H9 (cell line): ENCODE measurements around the gene SEC62. TPM values are rescaled to one million over a fixed set of nuclear protein-coding genes. Genes with fewer than 3 reads are reported as not detected.

ENCODE experiments used
- DNase-seq: peaks from one replicate; pipeline ENCODE4 v3.0.0-alpha.2; 2017
- H2AFZ ChIP-seq: one replicate; pipeline ENCODE4 v1.6.1; 2013; ENCODE audit warnings: mild to moderate bottlenecking, low read length, control low read depth, moderate library complexity
- H2AK5ac ChIP-seq: 2 replicates; pipeline ENCODE4 v1.6.1; 2013; ENCODE audit warnings: low read length, control low read depth, mixed read lengths; ENCODE audit not compliant: insufficient read length
- H2BK120ac ChIP-seq: one replicate; pipeline ENCODE4 v1.6.1; 2013; ENCODE audit warnings: low read depth, mild to moderate bottlenecking, low read length, control low read depth, inconsistent platforms; ENCODE audit not compliant: poor library complexity, severe bottlenecking
- H2BK12ac ChIP-seq: 2 replicates; pipeline ENCODE4 v1.6.1; 2013; ENCODE audit warnings: low read length, control low read depth, mixed read lengths, low read depth; ENCODE audit not compliant: insufficient read length
- H2BK15ac ChIP-seq: 2 replicates; pipeline ENCODE4 v1.6.1; 2013; ENCODE audit warnings: low read depth, low read length, control low read depth
- H2BK20ac ChIP-seq: one replicate; pipeline ENCODE4 v1.6.1; 2013; ENCODE audit warnings: low read depth, mild to moderate bottlenecking, low read length, control low read depth, inconsistent platforms; ENCODE audit not compliant: poor library complexity, severe bottlenecking
- H2BK5ac ChIP-seq: 2 replicates; pipeline ENCODE4 v1.6.1; 2013; ENCODE audit warnings: low read length, control low read depth, mixed read lengths; ENCODE audit not compliant: insufficient read length
- H3K14ac ChIP-seq: 2 replicates; pipeline ENCODE4 v1.6.1; 2013; ENCODE audit warnings: low read length, control low read depth; ENCODE audit not compliant: insufficient read depth
- H3K18ac ChIP-seq: 2 replicates; pipeline ENCODE4 v1.6.1; 2013; ENCODE audit warnings: low read depth, mild to moderate bottlenecking, mixed read lengths, low read length, control low read depth; ENCODE audit not compliant: insufficient read length
- H3K23ac ChIP-seq: 2 replicates; pipeline ENCODE4 v1.6.1; 2013; ENCODE audit warnings: low read length, control low read depth, mixed read lengths, low read depth; ENCODE audit not compliant: insufficient read length
- H3K23me2 ChIP-seq: 2 replicates; pipeline ENCODE4 v1.6.1; 2013; ENCODE audit warnings: low read depth, mild to moderate bottlenecking, mixed read lengths, low read length, control low read depth; ENCODE audit not compliant: insufficient read length, poor library complexity, severe bottlenecking
- H3K27ac ChIP-seq: 2 replicates; pipeline ENCODE4 v1.5.1; 2013; ENCODE audit warnings: low read length, control low read depth, mixed read lengths, low read depth; ENCODE audit not compliant: insufficient read length
- H3K27me3 ChIP-seq: 2 replicates; pipeline ENCODE4 v1.6.1; 2013; ENCODE audit warnings: low read length, control low read depth, inconsistent platforms; ENCODE audit not compliant: insufficient read depth
- H3K4ac ChIP-seq: 2 replicates; pipeline ENCODE4 v1.6.1; 2013; ENCODE audit warnings: low read depth, mild to moderate bottlenecking, control low read depth, inconsistent platforms, low read length, moderate library complexity
- H3K4me1 ChIP-seq: 2 replicates; pipeline ENCODE4 v1.6.1; 2013; ENCODE audit warnings: low read length, control low read depth, inconsistent platforms; ENCODE audit not compliant: insufficient read depth
- H3K4me2 ChIP-seq: 2 replicates; pipeline ENCODE4 v1.6.1; 2013; ENCODE audit warnings: low read length, control low read depth, mixed read lengths; ENCODE audit not compliant: insufficient read length, insufficient read depth
- H3K56ac ChIP-seq: 2 replicates; pipeline ENCODE4 v1.6.1; 2013; ENCODE audit warnings: low read depth, mild to moderate bottlenecking, mixed read lengths, low read length, control low read depth; ENCODE audit not compliant: insufficient read length
- H3K79me1 ChIP-seq: 2 replicates; pipeline ENCODE4 v1.6.1; 2013; ENCODE audit warnings: low read depth, mild to moderate bottlenecking, moderate library complexity, low read length, control low read depth, inconsistent platforms; ENCODE audit not compliant: insufficient read depth, poor library complexity, severe bottlenecking
- H3K79me2 ChIP-seq: 2 replicates; pipeline ENCODE4 v1.6.1; 2013; ENCODE audit warnings: low read length, control low read depth, inconsistent platforms; ENCODE audit not compliant: insufficient read depth
- H3K9ac ChIP-seq: 2 replicates; pipeline ENCODE4 v1.6.1; 2013; ENCODE audit warnings: low read length, control low read depth, mixed read lengths; ENCODE audit not compliant: insufficient read length; ENCODE audit errors: extremely low read depth
- H3K9me3 ChIP-seq: one replicate; pipeline ENCODE4 v1.6.1; 2013; ENCODE audit warnings: low read depth, low read length, inconsistent platforms; ENCODE audit not compliant: control insufficient read depth
- H3T11ph ChIP-seq: one replicate; pipeline ENCODE4 v1.6.1; 2013; ENCODE audit warnings: mild to moderate bottlenecking, low read length, control low read depth, inconsistent platforms
- H4K20me1 ChIP-seq: one replicate; pipeline ENCODE4 v1.6.1; 2013; ENCODE audit not compliant: control insufficient read depth, insufficient read length, insufficient read depth
- H4K5ac ChIP-seq: 2 replicates; pipeline ENCODE4 v1.6.1; 2013; ENCODE audit warnings: low read depth, mild to moderate bottlenecking, mixed read lengths, low read length, control low read depth; ENCODE audit not compliant: insufficient read length
- H4K8ac ChIP-seq: replicated peaks from 2 replicates; pipeline ENCODE4 v1.6.1; 2013; ENCODE audit warnings: low read length, control low read depth, mixed read lengths, low read depth; ENCODE audit not compliant: insufficient read length
- H4K91ac ChIP-seq: 2 replicates; pipeline ENCODE4 v1.6.1; 2013; ENCODE audit warnings: low read depth, mild to moderate bottlenecking, moderate library complexity, mixed read lengths, low read length, control low read depth; ENCODE audit not compliant: insufficient read length
- H3K27ac Mint-ChIP-seq, 3 experiments: 2 replicates in 2 of 3; 3 replicates in 1 of 3; pipeline ENCODE4 v1.8.0; 2020 to 2021; ENCODE audit warnings: mixed read lengths in 3 of 3, mild to moderate bottlenecking in 1 of 3, moderate library complexity in 1 of 3
- H3K27me3 Mint-ChIP-seq: 2 replicates; pipeline ENCODE4 v1.8.0; 2021; ENCODE audit warnings: low read depth, mild to moderate bottlenecking, moderate library complexity, mixed read lengths
- H3K36me3 Mint-ChIP-seq, 3 experiments: 2 replicates in 2 of 3; 3 replicates in 1 of 3; pipeline ENCODE4 v1.8.0; 2020 to 2021; ENCODE audit warnings: low read depth in 3 of 3, mixed read lengths in 3 of 3; ENCODE audit not compliant: insufficient read depth in 1 of 3
- H3K4me1 Mint-ChIP-seq, 2 experiments: 2 replicates each; pipeline ENCODE4 v1.8.0; 2020; ENCODE audit warnings: mixed read lengths in 2 of 2
- H3K4me3 Mint-ChIP-seq, 2 experiments: 2 replicates in 1 of 2; 3 replicates in 1 of 2; pipeline ENCODE4 v1.8.0; 2020 to 2021; ENCODE audit warnings: mild to moderate bottlenecking in 2 of 2, mixed read lengths in 2 of 2, moderate library complexity in 1 of 2
- H3K9me3 Mint-ChIP-seq, 2 experiments: 2 replicates in 1 of 2; 3 replicates in 1 of 2; pipeline ENCODE4 v1.8.0; 2020; ENCODE audit warnings: mild to moderate bottlenecking in 2 of 2, mixed read lengths in 2 of 2, moderate library complexity in 1 of 2
- CTCF ChIP-seq: fragments of 200-600 bp; sonication (generic); conservative IDR thresholded peaks from 3 replicates; pipeline ENCODE4 v1.8.0; 2021; ENCODE audit warnings: antibody characterized with exemption, mild to moderate bottlenecking
- WGBS: extraction: QIAGEN DNeasy Blood & Tissue Kit; methylation state at CpG from one replicate; pipeline ENCODE4 v1.1.7; 2013; ENCODE audit warnings: missing lambda C conversion rate, low lambda C conversion rate, mixed read lengths; ENCODE audit not compliant: insufficient read length; ENCODE audit errors: extremely low coverage; 5-methylcytosine and 5-hydroxymethylcytosine counted together
- total RNA-seq: library from RNA; stranded (reverse); gene quantifications from 2 replicates; pipeline ENCODE4 v1.2.1, GENCODE V29; 2021

Gene SEC62
- total RNA-seq, 1 experiment from 2014 or later, result 98.7 TPM

- Histone ChIP-seq H4K91ac (no peak overlapping the region), H4K20me1 (no peaks in the 10 kb centered on the region), H2AK5ac (no peak overlapping the region), H2AFZ (no peak overlapping the region), H3T11ph (no peak overlapping the region), H3K27ac (no peak overlapping the region), H4K8ac (no peak overlapping the region), H2BK12ac (no peak overlapping the region), H2BK120ac (no peak overlapping the region), H2BK5ac (no peak overlapping the region), H3K79me1 (no peaks in the 10 kb centered on the region), H3K23ac (no peak overlapping the region), H3K18ac (no peak overlapping the region), H3K23me2 (no peaks in the 10 kb centered on the region), H3K79me2 (no peaks in the 10 kb centered on the region), H2BK15ac (no peak overlapping the region), H3K56ac (no peak overlapping the region), H3K9me3 (no peaks in the 10 kb centered on the region), H2BK20ac (no peak overlapping the region), H3K4me1 (no peaks in the 10 kb centered on the region), H3K27me3 (no peaks in the 10 kb centered on the region), H3K4ac (no peak overlapping the region), H3K4me2 (no peak overlapping the region), H4K5ac (no peak overlapping the region), H3K14ac (no peak overlapping the region), H3K9ac (no peak overlapping the region)
- no CpG with 5 or more reads among the region's 2 CpGs for WGBS
- Mint-ChIP-seq H3K9me3 (no peaks in the 10 kb centered on the region), H3K4me1 (no peaks in the 10 kb centered on the region), H3K36me3 (no peaks in the 10 kb centered on the region), H3K27ac (no peak overlapping the region), H3K4me3 (no peak overlapping the region), H3K27me3 (no peaks in the 10 kb centered on the region; the same call in 1 of the 2 replicates)
- TF ChIP-seq CTCF, result no peak
- no peak for DNase-seq
Observed at GRCh38 chr3:169955406-169955805, 11.2 kb upstream of the SEC62 start.
